SK-N-SH treated with all-trans-retinoic acid at 6 μM for 48 hours (cell line): ENCODE measurements around the gene GSTM3.

Experiments
- ISL1 ChIP-seq: fragments of 250-450 bp; sonication (Bioruptor Pico); IDR thresholded peaks from 2 replicates; pipeline ENCODE4 v2.1.2; 2022; ENCODE audit warnings: mild to moderate bottlenecking, moderate library complexity
- OSR1 ChIP-seq: fragments of 250-450 bp; sonication (Bioruptor Pico); IDR thresholded peaks from 2 replicates; pipeline ENCODE4 v1.8.0; 2022; ENCODE audit warnings: moderate library complexity, mild to moderate bottlenecking, inconsistent platforms
- PPARA ChIP-seq: fragments of 250-450 bp; sonication (Bioruptor Pico); IDR thresholded peaks from 2 replicates; pipeline ENCODE4 v1.5.0; 2020; ENCODE audit warnings: mild to moderate bottlenecking, borderline replicate concordance
- RARB ChIP-seq: fragments of 250-450 bp; sonication (Bioruptor Pico); IDR thresholded peaks from 2 replicates; pipeline ENCODE4 v1.8.0; 2021; ENCODE audit warnings: mild to moderate bottlenecking, moderate library complexity
- ZFP30 ChIP-seq: fragments of 450-650 bp; formaldehyde crosslinking; IDR thresholded peaks from 2 replicates; pipeline ENCODE4 v1.5.0; 2022; ENCODE audit warnings: mild to moderate bottlenecking, moderate library complexity
- ZNF565 ChIP-seq: fragments of 450-650 bp; formaldehyde crosslinking; conservative IDR thresholded peaks from 2 replicates; pipeline ENCODE4 v1.5.0; 2020; ENCODE audit warnings: low read depth, mild to moderate bottlenecking, moderate library complexity
- TF ChIP-seq, protein P1 (sequence below): fragments of 250-450 bp; sonication (Bioruptor Pico); IDR thresholded peaks from 2 replicates; pipeline ENCODE4 v1.8.0; 2020; ENCODE audit warnings: mild to moderate bottlenecking, moderate library complexity, borderline replicate concordance
- TF ChIP-seq, protein P2 (sequence below): fragments of 250-450 bp; sonication (Bioruptor Pico); IDR thresholded peaks from 2 replicates; pipeline ENCODE4 v1.8.0; 2021; ENCODE audit warnings: low read depth, mild to moderate bottlenecking, moderate library complexity, borderline replicate concordance

DNA sequence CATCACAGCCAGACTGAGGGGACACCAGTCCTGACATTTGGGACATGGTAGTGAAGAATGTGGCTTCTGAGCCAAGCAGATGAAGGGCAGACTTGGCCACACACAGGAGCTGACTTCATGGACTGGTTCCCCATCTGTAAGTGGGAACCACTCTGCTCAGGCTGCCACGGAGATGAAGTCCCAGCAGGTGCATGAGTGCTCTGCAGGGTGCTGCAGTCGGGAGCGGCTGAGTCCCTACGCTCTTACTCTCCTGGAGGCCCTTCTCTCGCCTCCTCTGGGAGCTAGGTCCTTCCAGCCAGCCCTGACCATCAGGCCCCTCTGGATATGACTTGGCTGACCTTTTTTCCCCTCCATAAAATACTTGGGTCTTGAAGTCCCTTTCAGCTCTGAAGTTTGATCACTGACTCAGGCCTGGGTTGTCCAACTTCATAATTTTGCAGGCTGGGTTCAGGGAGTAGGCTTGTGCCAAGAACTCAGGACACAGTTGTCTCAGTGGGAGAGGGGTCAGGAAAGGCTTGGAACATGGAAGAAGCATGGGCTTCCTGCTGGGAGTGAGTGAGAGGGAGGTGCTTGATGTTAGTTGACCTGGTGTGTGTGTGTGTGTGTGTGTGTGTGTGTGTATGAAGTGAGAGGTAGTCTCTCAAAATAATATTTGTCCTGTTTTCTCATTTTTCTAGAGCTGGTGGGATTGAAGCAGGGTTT is 43.9 kb upstream of the GSTM3 start:
- TF ChIP-seq, protein P1, sequence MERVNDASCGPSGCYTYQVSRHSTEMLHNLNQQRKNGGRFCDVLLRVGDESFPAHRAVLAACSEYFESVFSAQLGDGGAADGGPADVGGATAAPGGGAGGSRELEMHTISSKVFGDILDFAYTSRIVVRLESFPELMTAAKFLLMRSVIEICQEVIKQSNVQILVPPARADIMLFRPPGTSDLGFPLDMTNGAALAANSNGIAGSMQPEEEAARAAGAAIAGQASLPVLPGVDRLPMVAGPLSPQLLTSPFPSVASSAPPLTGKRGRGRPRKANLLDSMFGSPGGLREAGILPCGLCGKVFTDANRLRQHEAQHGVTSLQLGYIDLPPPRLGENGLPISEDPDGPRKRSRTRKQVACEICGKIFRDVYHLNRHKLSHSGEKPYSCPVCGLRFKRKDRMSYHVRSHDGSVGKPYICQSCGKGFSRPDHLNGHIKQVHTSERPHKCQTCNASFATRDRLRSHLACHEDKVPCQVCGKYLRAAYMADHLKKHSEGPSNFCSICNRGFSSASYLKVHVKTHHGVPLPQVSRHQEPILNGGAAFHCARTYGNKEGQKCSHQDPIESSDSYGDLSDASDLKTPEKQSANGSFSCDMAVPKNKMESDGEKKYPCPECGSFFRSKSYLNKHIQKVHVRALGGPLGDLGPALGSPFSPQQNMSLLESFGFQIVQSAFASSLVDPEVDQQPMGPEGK (CRISPR knock-in tag), result no peak
- TF ChIP-seq ZNF565 (CRISPR knock-in tag), result no peak
- TF ChIP-seq ZFP30 (CRISPR knock-in tag), result no peak
- no peak for TF ChIP-seq ISL1 (CRISPR knock-in tag)
- no peak for TF ChIP-seq PPARA (CRISPR knock-in tag)
- no peak for TF ChIP-seq OSR1 (CRISPR knock-in tag)
- TF ChIP-seq, protein P2, sequence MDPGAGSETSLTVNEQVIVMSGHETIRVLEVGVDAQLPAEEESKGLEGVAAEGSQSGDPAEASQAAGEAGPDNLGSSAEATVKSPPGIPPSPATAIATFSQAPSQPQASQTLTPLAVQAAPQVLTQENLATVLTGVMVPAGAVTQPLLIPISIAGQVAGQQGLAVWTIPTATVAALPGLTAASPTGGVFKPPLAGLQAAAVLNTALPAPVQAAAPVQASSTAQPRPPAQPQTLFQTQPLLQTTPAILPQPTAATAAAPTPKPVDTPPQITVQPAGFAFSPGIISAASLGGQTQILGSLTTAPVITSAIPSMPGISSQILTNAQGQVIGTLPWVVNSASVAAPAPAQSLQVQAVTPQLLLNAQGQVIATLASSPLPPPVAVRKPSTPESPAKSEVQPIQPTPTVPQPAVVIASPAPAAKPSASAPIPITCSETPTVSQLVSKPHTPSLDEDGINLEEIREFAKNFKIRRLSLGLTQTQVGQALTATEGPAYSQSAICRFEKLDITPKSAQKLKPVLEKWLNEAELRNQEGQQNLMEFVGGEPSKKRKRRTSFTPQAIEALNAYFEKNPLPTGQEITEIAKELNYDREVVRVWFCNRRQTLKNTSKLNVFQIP (CRISPR knock-in tag), result no peak
- no peak for TF ChIP-seq RARB (CRISPR knock-in tag)
